Testis (tissue), 2 donors: ENCODE results near the gene KLF11.

Source experiments
- POLR2A ChIP-seq: fragments of 450-650 bp; IDR thresholded peaks from one replicate; pipeline ENCODE4 v1.6.1; 2017; ENCODE audit warnings: antibody characterized with exemption, mild to moderate bottlenecking, moderate library complexity
- TF ChIP-seq, protein P1 (sequence below), 3 experiments: fragments of 450-650 bp in 2 of 3; fragments of 200-600 bp in 1 of 3; sonication (generic) in 1 of 3; IDR thresholded peaks; one replicate each; pipeline ENCODE4 v1.5.1; 2016 to 2019; ENCODE audit warnings: antibody characterized with exemption in 3 of 3, mild to moderate bottlenecking in 2 of 3, moderate library complexity in 1 of 3

DNA sequence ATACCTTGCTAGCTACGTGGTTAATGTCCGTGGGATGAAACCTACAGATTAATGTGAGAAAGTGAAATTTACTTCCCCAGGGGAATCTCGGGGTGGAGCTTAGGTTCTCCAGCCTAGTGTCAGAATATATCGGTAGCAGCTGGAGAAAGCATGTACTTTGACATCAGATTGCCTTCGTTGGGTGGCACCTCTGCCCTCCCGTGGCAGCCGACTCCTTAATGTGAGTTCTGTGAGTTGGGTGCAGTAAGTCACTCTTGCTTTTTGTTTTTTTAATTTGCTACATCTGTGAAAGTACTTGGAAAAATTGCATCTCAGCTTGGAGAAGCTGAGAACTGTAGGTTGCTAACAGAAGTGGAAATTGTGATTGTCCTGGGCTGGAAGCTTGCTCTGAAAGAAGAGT lies 3.6 kb downstream of the KLF11 start:
- no peak for TF ChIP-seq POLR2A
- TF ChIP-seq, protein P1, sequence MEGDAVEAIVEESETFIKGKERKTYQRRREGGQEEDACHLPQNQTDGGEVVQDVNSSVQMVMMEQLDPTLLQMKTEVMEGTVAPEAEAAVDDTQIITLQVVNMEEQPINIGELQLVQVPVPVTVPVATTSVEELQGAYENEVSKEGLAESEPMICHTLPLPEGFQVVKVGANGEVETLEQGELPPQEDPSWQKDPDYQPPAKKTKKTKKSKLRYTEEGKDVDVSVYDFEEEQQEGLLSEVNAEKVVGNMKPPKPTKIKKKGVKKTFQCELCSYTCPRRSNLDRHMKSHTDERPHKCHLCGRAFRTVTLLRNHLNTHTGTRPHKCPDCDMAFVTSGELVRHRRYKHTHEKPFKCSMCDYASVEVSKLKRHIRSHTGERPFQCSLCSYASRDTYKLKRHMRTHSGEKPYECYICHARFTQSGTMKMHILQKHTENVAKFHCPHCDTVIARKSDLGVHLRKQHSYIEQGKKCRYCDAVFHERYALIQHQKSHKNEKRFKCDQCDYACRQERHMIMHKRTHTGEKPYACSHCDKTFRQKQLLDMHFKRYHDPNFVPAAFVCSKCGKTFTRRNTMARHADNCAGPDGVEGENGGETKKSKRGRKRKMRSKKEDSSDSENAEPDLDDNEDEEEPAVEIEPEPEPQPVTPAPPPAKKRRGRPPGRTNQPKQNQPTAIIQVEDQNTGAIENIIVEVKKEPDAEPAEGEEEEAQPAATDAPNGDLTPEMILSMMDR (IDR thresholded peaks at IDR 0.05) = no peak
